ENCODE data around the gene ANKS1A. TPM values are rescaled to one million over a fixed set of nuclear protein-coding genes. Genes with fewer than 3 reads are reported as not detected.
A peak's percentile ranks its signal among the peaks of the same experiment; 100 is the strongest.

The ANKS1A gene
- polyA plus RNA-seq, 3 donors = 1.7 to 8.0 (median 3.1) TPM

DNA sequence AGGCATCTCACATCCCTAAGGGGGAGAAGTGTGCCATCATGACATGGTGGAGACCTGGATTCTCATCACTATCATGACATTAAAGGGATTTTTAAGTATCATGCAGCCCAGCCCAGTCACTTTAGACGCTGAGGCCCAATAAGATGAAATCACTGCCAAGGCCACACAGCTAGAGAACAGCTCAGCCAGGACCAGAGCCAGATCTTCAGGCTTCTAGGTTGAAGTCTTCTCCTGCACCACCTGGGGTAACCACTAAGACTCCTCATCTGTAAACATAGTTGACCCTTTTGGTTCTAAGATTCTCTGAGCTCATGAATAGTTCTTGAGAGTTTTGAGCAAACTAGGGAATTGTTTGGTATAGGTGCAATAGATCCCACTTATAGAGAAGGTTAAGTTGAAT lies 126.9 kb downstream of the ANKS1A start:
- intact Hi-C loops (cut with micrococcal nuclease) = loop anchor here in 1 of 2 donors (5.0 kb wide), 1 partner anchor 51 kb away; no protein-coding TSS in a partner anchor
- no peak overlapping the region for H2AFZ ChIP-seq (ENCODE audit: insufficient read depth, low read depth, low read length, poor library complexity, severe bottlenecking)
- H3K36me3 Mint-ChIP-seq = peaks cover 48 to 53% of the 10 kb centered on the region in 2 donors
- H3K9ac ChIP-seq (ENCODE audit: insufficient read depth, low read length, poor library complexity, severe bottlenecking) = no peak overlapping the region
- H3K9me3 ChIP-seq (replicated peaks in 1 of 2; ENCODE audit: control insufficient read depth in 1 of 2, insufficient read depth in 1 of 2, low read length in 2 of 2) = no peaks in the 10 kb centered on the region
- 0% methylated on average over 1 of the region's 1 CpG for WGBS (ENCODE audit: insufficient coverage)
- H3K27me3 ChIP-seq (ENCODE audit: control insufficient read depth in 2 of 2, insufficient read depth in 2 of 2, low read length in 2 of 2) = no peaks in the 10 kb centered on the region
- peaks cover 18% of the 10 kb centered on the region for H3K4me1 Mint-ChIP-seq
- H3K4me2 ChIP-seq (replicated peaks; ENCODE audit: extremely low read depth, low read length, poor library complexity, severe bottlenecking) = no peak overlapping the region
- H3K36me3 ChIP-seq (replicated peaks in 1 of 2; ENCODE audit: control insufficient read depth in 1 of 2, insufficient read depth in 2 of 2, low read length in 2 of 2) = peaks cover 28 to 78% of the 10 kb centered on the region in 2 donors
- no peak overlapping the region for H3K27ac ChIP-seq (ENCODE audit: low read depth in 1 of 2, low read length in 2 of 2)
- peaks cover 0 to 2% (median 0%) of the 10 kb centered on the region in 3 donors for H3K27me3 Mint-ChIP-seq (ENCODE audit: low read depth in 3 of 3)
- no peaks in the 10 kb centered on the region for H4K20me1 ChIP-seq (ENCODE audit: insufficient read depth, low read length)
- H3K27ac Mint-ChIP-seq = peak overlapping the region in 1 of 7 donors; percentile 7
- H3K4me3 ChIP-seq (replicated peaks in 1 of 3; ENCODE audit: low read depth in 2 of 3, low read length in 3 of 3) = no peak overlapping the region
- H3K79me2 ChIP-seq (ENCODE audit: insufficient read depth, low read length) = no peaks in the 10 kb centered on the region
- DNase-seq = no peak
- H3K9me3 Mint-ChIP-seq = no peaks in the 10 kb centered on the region
- H3K4me1 ChIP-seq (ENCODE audit: control insufficient read depth in 1 of 2, insufficient read depth in 2 of 2, low read length in 2 of 2) = peaks cover 5 to 14% of the 10 kb centered on the region in 2 donors
- TF ChIP-seq, protein P1, sequence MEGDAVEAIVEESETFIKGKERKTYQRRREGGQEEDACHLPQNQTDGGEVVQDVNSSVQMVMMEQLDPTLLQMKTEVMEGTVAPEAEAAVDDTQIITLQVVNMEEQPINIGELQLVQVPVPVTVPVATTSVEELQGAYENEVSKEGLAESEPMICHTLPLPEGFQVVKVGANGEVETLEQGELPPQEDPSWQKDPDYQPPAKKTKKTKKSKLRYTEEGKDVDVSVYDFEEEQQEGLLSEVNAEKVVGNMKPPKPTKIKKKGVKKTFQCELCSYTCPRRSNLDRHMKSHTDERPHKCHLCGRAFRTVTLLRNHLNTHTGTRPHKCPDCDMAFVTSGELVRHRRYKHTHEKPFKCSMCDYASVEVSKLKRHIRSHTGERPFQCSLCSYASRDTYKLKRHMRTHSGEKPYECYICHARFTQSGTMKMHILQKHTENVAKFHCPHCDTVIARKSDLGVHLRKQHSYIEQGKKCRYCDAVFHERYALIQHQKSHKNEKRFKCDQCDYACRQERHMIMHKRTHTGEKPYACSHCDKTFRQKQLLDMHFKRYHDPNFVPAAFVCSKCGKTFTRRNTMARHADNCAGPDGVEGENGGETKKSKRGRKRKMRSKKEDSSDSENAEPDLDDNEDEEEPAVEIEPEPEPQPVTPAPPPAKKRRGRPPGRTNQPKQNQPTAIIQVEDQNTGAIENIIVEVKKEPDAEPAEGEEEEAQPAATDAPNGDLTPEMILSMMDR (IDR thresholded peaks at IDR 0.05) = no peak
- no peak overlapping the region for H3K4me3 Mint-ChIP-seq

DNA sequence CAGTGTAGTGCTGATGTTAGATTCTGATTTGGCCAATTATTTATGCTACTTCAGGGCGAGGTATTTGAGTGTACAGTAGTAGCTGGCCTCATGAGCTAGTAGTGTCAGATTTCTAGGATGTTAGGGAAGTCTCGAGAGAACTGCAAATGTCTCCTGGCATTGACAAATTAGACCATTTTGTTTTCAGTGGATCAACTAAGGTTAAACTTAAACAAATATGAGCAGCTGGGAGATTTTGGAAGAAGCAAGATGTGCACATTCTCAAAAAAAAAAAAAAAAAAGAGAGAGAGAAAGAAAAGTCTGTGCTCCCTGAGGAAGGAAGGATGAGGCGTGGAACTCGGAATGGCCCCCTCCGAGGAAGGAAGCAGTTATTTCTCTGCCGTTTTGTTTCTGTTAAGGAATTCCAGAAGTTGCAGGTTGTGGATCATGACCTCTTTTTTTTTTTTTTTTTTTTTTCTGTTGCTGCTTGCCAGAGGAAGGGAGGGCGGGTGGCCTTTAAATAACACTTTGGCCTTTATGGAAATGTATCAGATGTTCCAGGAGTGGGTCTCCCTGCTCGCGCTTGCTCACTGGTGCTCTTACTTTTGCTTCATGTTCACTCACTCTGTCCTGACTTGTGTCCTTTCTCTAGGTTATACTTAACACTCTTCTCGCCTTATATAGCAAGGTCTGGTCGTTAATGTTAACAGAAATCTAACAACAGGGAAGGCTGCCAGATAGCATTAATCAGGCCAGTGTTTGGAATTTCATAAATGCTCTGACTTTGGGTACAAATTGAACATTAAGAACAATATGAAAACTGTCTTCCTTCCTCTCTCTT lies 127.7 kb downstream of the ANKS1A start:
- H3K4me2 ChIP-seq (replicated peaks; ENCODE audit: extremely low read depth, low read length, poor library complexity, severe bottlenecking) = no peak overlapping the region
- Mint-ChIP-seq H3K36me3 (peaks cover 50 to 57% of the 10 kb centered on the region in 2 donors), H3K27me3 (ENCODE audit: low read depth in 3 of 3) (peaks cover 0 to 2% (median 0%) of the 10 kb centered on the region in 3 donors), H3K4me3 (no peak overlapping the region), H3K9me3 (no peaks in the 10 kb centered on the region), H3K4me1 (peaks cover 18% of the 10 kb centered on the region), H3K27ac (peak overlapping the region in 2 of 7 donors; percentile 16 to 68)
- intact Hi-C loops (cut with micrococcal nuclease) = loop anchor here in 1 of 2 donors (5.0 kb wide), 1 partner anchor 51 kb away; no protein-coding TSS in a partner anchor
- WGBS (ENCODE audit: insufficient coverage) = 70% methylated on average over 3 of the region's 11 CpGs
- no peak overlapping the region for H3K27ac ChIP-seq (ENCODE audit: low read depth in 1 of 2, low read length in 2 of 2)
- H3K27me3 ChIP-seq (ENCODE audit: control insufficient read depth in 2 of 2, insufficient read depth in 2 of 2, low read length in 2 of 2) = no peaks in the 10 kb centered on the region
- no peak overlapping the region for H2AFZ ChIP-seq (ENCODE audit: insufficient read depth, low read depth, low read length, poor library complexity, severe bottlenecking)
- no peak overlapping the region for H3K9ac ChIP-seq (ENCODE audit: insufficient read depth, low read length, poor library complexity, severe bottlenecking)
- no peak for DNase-seq
- H3K4me1 ChIP-seq (ENCODE audit: control insufficient read depth in 1 of 2, insufficient read depth in 2 of 2, low read length in 2 of 2) = peaks cover 5 to 14% of the 10 kb centered on the region in 2 donors
- H3K9me3 ChIP-seq (replicated peaks in 1 of 2; ENCODE audit: control insufficient read depth in 1 of 2, insufficient read depth in 1 of 2, low read length in 2 of 2) = no peaks in the 10 kb centered on the region
- H3K36me3 ChIP-seq (replicated peaks in 1 of 2; ENCODE audit: control insufficient read depth in 1 of 2, insufficient read depth in 2 of 2, low read length in 2 of 2) = peaks cover 28 to 82% of the 10 kb centered on the region in 2 donors
- TF ChIP-seq, protein P1 (IDR thresholded peaks at IDR 0.05) = no peak
- H3K79me2 ChIP-seq (ENCODE audit: insufficient read depth, low read length) = no peaks in the 10 kb centered on the region
- no peak overlapping the region for H3K4me3 ChIP-seq (replicated peaks in 1 of 3; ENCODE audit: low read depth in 2 of 3, low read length in 3 of 3)
- no peaks in the 10 kb centered on the region for H4K20me1 ChIP-seq (ENCODE audit: insufficient read depth, low read length)

Data from CD14-positive monocyte (primary cell).